Measurements from ENCODE around the gene JTB.

Gene JTB

DNA sequence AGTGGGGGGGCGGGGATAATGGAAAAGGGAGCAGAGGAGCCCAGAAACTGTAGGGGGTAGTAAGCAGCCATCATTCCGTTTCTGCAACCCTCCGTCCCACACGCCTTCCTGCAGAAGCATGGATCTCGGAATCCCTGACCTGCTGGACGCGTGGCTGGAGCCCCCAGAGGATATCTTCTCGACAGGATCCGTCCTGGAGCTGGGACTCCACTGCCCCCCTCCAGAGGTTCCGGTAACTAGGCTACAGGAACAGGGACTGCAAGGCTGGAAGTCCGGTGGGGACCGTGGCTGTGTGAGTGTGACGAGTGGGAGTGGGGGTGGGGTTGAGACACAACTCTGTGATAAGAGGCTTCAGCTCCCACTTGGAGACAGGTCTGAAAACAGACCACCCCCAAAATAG is 9.1 kb downstream of the JTB start:
- ATAC-seq = no peak
- TF ChIP-seq ARNTL (CRISPR knock-in tag; IDR thresholded peaks at IDR 0.05; ENCODE audit: borderline replicate concordance, low read depth) (no peak), ZC3H10 (CRISPR knock-in tag; IDR thresholded peaks at IDR 0.05) (no peak), TCF4 (CRISPR knock-in tag; IDR thresholded peaks at IDR 0.05; ENCODE audit: borderline replicate concordance) (no peak), ESRRG (CRISPR knock-in tag; IDR thresholded peaks at IDR 0.05) (no peak), ZFP3 (CRISPR knock-in tag; IDR thresholded peaks at IDR 0.05) (no peak), PPARA (CRISPR knock-in tag; IDR thresholded peaks at IDR 0.05; ENCODE audit: borderline replicate concordance) (no peak), ISL1 (CRISPR knock-in tag; IDR thresholded peaks at IDR 0.05) (no peak), ZNF565 (CRISPR knock-in tag; conservative IDR thresholded peaks at IDR 0.05; ENCODE audit: low read depth) (no peak), ZNF70 (CRISPR knock-in tag; IDR thresholded peaks at IDR 0.05) (no peak), TSHZ2 (CRISPR knock-in tag; IDR thresholded peaks at IDR 0.05) (no peak), ZFP30 (CRISPR knock-in tag; IDR thresholded peaks at IDR 0.05) (no peak)

DNA sequence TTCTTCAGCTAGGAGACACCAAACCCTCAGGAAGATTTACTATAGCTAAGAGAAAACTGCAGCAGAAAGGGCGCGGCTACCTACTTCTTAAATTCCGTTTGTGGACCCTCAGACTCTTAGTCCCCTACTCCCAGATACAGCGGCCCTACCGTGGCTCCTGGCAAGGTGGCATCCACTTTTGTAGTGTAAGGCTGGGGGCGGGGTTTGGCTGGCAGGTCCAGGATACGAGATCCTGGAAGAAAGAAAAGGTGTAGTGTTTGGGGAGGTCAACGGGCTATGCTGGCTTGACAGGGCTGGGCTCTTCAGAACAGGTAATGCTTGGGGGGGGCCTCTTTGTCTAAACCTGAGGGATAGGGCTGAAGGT is 9.5 kb downstream of the JTB start:
- TF ChIP-seq CSRNP3 (CRISPR knock-in tag; IDR thresholded peaks at IDR 0.05) (no peak), BACH2 (CRISPR knock-in tag; IDR thresholded peaks at IDR 0.05; ENCODE audit: borderline replicate concordance) (no peak), ISL1 (CRISPR knock-in tag; IDR thresholded peaks at IDR 0.05) (no peak), PPARA (CRISPR knock-in tag; IDR thresholded peaks at IDR 0.05; ENCODE audit: borderline replicate concordance) (no peak), ESRRG (CRISPR knock-in tag; IDR thresholded peaks at IDR 0.05) (no peak), GLIS3 (CRISPR knock-in tag; IDR thresholded peaks at IDR 0.05) (no peak), OSR1 (CRISPR knock-in tag; IDR thresholded peaks at IDR 0.05) (no peak), TOX (CRISPR knock-in tag; IDR thresholded peaks at IDR 0.05; ENCODE audit: borderline replicate concordance) (no peak), ZC3H10 (CRISPR knock-in tag; IDR thresholded peaks at IDR 0.05) (no peak), TSHZ2 (CRISPR knock-in tag; IDR thresholded peaks at IDR 0.05) (no peak)
- TF ChIP-seq, protein P1, sequence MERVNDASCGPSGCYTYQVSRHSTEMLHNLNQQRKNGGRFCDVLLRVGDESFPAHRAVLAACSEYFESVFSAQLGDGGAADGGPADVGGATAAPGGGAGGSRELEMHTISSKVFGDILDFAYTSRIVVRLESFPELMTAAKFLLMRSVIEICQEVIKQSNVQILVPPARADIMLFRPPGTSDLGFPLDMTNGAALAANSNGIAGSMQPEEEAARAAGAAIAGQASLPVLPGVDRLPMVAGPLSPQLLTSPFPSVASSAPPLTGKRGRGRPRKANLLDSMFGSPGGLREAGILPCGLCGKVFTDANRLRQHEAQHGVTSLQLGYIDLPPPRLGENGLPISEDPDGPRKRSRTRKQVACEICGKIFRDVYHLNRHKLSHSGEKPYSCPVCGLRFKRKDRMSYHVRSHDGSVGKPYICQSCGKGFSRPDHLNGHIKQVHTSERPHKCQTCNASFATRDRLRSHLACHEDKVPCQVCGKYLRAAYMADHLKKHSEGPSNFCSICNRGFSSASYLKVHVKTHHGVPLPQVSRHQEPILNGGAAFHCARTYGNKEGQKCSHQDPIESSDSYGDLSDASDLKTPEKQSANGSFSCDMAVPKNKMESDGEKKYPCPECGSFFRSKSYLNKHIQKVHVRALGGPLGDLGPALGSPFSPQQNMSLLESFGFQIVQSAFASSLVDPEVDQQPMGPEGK (CRISPR knock-in tag; IDR thresholded peaks at IDR 0.05; ENCODE audit: borderline replicate concordance) = no peak

DNA sequence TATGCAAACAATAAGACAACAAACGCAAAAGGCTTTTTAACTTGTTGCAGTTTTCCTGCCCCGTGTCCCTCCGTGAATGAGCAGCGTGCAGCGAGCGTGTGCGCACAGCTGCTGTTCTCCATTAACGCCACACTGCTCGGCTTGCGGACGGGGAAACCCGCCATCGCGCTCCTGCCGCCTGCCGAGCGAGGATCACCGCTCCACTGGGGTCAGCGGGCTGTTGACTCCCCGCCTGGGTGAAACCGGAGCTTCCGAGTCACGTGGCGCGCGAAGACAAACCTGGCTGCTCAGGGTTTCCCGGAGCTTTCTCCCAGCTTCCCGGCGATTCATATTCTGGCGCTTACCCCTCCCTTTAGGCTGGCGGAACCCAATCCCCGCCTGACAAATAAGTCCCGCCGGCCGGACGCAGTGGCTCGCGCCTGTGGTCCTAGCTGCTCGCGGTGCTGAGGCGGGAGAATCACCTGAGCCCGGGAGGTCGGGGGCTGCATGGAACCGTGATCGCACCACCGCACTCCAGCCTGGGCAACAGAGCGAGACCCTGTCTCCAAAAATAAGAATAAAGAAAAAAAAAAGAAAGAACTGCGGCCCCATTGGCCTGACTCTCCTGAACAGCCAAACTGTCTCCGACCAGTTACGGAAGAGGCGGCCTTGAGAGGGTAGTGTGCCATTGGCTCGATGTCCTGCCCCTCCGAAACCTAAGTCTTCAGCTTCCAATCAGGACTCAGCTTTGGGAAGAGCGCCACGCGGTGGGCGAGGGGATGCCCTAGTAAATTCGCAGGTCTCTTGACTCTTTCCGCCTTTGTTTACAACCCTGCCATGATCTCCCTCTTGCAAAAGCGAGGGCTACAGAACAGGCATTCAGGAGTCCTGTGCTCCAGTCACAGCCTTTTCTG is 10.1 kb downstream of the JTB start, which contains the start of gene CREB3L4:
TSS of gene CREB3L4 (plus strand) at position 796 of the 893 bp plus-strand sequence. CDS start 624 bp downstream, outside the sequence.
- peak; percentile 90 for ATAC-seq
- TF ChIP-seq BACH2 (CRISPR knock-in tag; IDR thresholded peaks at IDR 0.05; ENCODE audit: borderline replicate concordance) = no peak
- TF ChIP-seq ZFP3 (CRISPR knock-in tag; IDR thresholded peaks at IDR 0.05) = 0 out of 2 replicates have a peak, but pooled peaks have one; percentile 14
- no peak for TF ChIP-seq TOX (CRISPR knock-in tag; IDR thresholded peaks at IDR 0.05; ENCODE audit: borderline replicate concordance)
- TF ChIP-seq ZNF8 (CRISPR knock-in tag; IDR thresholded peaks at IDR 0.05) = no peak
- 0 out of 2 replicates have a peak, but pooled peaks have one; percentile 7 for TF ChIP-seq POU6F1 (CRISPR knock-in tag; IDR thresholded peaks at IDR 0.05; ENCODE audit: borderline replicate concordance, low read depth)
- no peak for TF ChIP-seq ESRRG (CRISPR knock-in tag; IDR thresholded peaks at IDR 0.05)
- TF ChIP-seq TSHZ2 (CRISPR knock-in tag; IDR thresholded peaks at IDR 0.05) = no peak
- TF ChIP-seq, protein P1 (CRISPR knock-in tag; IDR thresholded peaks at IDR 0.05; ENCODE audit: borderline replicate concordance) = no peak
- TF ChIP-seq ZC3H10 (CRISPR knock-in tag; IDR thresholded peaks at IDR 0.05) = no peak

More for the DNA sequence above, 9.5 kb downstream of the JTB start:
- ATAC-seq = no peak

Data from SK-N-SH treated with all-trans-retinoic acid at 6 μM for 48 hours (cell line).